Activated gamma-delta T cell treated with anti-CD3 and anti-CD28 coated beads, Interleukin-2, amount 50 U/mL, for 16 hours (primary cell): ENCODE data around the gene SYN1.
A peak's percentile ranks its signal among the peaks of the same experiment; 100 is the strongest.

Experiments used
- DNase-seq: peaks from one replicate; pipeline ENCODE4 v3.0.0-alpha.2; 2020; ENCODE audit warnings: low read depth

Gene SYN1

GRCh38 chrX:47523297-47523696 lies 96.4 kb downstream of the SYN1 start:
- DNase-seq: peak; percentile 60
